GM12878 (cell line): ENCODE measurements around the gene KRTAP19-5. TPM values are rescaled to one million over a fixed set of nuclear protein-coding genes. Genes with fewer than 3 reads are reported as not detected.

ENCODE experiments used
- ATAC-seq: fragments of 200-7000 bp; cut with Tn5 transposase; 3 replicates; pipeline ENCODE4 v1.9.1; 2020; ENCODE audit warnings: mild to moderate bottlenecking, moderate library complexity
- Bru-seq: library from RNA; stranded (reverse); fragments of 400-500 nt; gene quantifications from one replicate; lab custom pipeline; 2021; lab: Mats Ljungman, UMichigan
- BruChase-seq, 2 experiments: library from RNA; stranded (reverse); fragments of 400-500 nt; gene quantifications; one replicate each; lab custom pipeline; 2021; lab: Mats Ljungman, UMichigan
- BruUV-seq: library from RNA; stranded (reverse); fragments of 400-500 nt; replicated peaks from 2 replicates; lab custom pipeline; 2021; lab: Mats Ljungman, UMichigan
- CTCF ChIA-PET: fragments of 300-600 bp; sonication (Branson Sonifier 250); formaldehyde crosslinking; extraction: SDS; loops from one replicate; lab custom pipeline; 2021; ENCODE audit warnings: inconsistent platforms; lab: Yijun Ruan, JAX
- POLR2A ChIA-PET: fragments of 350-600 bp; formaldehyde crosslinking; extraction: SDS; loops from one replicate; lab custom pipeline; 2021; ENCODE audit warnings: inconsistent platforms; lab: Charles Lee
- RAD21 ChIA-PET: fragments of 300-600 bp; sonication (Branson Sonifier 250); formaldehyde crosslinking; loops from one replicate; lab custom pipeline; 2023; ENCODE audit warnings: antibody characterized with exemption; ENCODE audit not compliant: unreplicated experiment; lab: Charles Lee
- SMC1A ChIA-PET: fragments of 300-600 bp; sonication (Branson Sonifier 250); formaldehyde crosslinking; loops from one replicate; lab custom pipeline; 2023; ENCODE audit not compliant: unreplicated experiment, uncharacterized antibody; lab: Charles Lee
- DNase-seq: peaks from one replicate; pipeline ENCODE4 v3.0.0-alpha.2; 2011; ENCODE audit warnings: low read depth, low spot score
- FAIRE-seq: peaks from 3 replicates; lab custom pipeline; 2011; peaks lifted over from hg19 to GRCh38; lab: Jason Lieb, UNC
- H2AFZ ChIP-seq: 2 replicates; pipeline ENCODE4 v1.6.0; 2011; ENCODE audit warnings: low read depth, low read length, control low read depth; ENCODE audit not compliant: control insufficient read depth
- H3K27ac ChIP-seq: 2 replicates; pipeline ENCODE4 v1.5.1; 2011; ENCODE audit warnings: control low read depth; ENCODE audit not compliant: control insufficient read depth, insufficient read depth
- H3K27me3 ChIP-seq, 2 experiments: replicated peaks in 1 of 2; 2 replicates each; pipeline versions ENCODE4 v1.6.0 to v1.6.1; 2011; ENCODE audit warnings: low read length in 1 of 2; ENCODE audit not compliant: control insufficient read depth in 2 of 2, insufficient read depth in 2 of 2
- H3K36me3 ChIP-seq, 2 experiments: 2 replicates each; pipeline ENCODE4 v1.5.1; 2011; ENCODE audit warnings: low read length in 1 of 2; ENCODE audit not compliant: control insufficient read depth in 2 of 2, insufficient read depth in 2 of 2
- H3K4me1 ChIP-seq: 2 replicates; pipeline ENCODE4 v1.6.1; 2011; ENCODE audit warnings: mild to moderate bottlenecking, low read length, moderate library complexity, mixed read lengths; ENCODE audit not compliant: control insufficient read depth, insufficient read depth
- H3K4me2 ChIP-seq: 2 replicates; pipeline ENCODE4 v1.6.0; 2011; ENCODE audit warnings: control low read depth; ENCODE audit not compliant: control insufficient read depth, insufficient read depth
- H3K4me3 ChIP-seq: fragments of 200-600 bp; sonication (generic); 2 replicates; pipeline ENCODE4 v1.5.1; 2016
- H3K79me2 ChIP-seq: 2 replicates; pipeline ENCODE4 v1.6.0; 2011; ENCODE audit warnings: low read length; ENCODE audit not compliant: control insufficient read depth, insufficient read depth
- H3K9ac ChIP-seq: 2 replicates; pipeline ENCODE4 v1.8.0; 2011; ENCODE audit warnings: low read length, control low read depth, mixed read lengths; ENCODE audit not compliant: control insufficient read depth, insufficient read depth
- H3K9me3 ChIP-seq: replicated peaks from 3 replicates; pipeline ENCODE4 v1.5.1; 2011; ENCODE audit warnings: mild to moderate bottlenecking, low read length; ENCODE audit not compliant: control insufficient read depth, insufficient read depth
- H4K20me1 ChIP-seq: 2 replicates; pipeline ENCODE4 v1.6.0; 2011; ENCODE audit not compliant: control insufficient read depth, insufficient read depth
- CREM ChIP-seq: IDR thresholded peaks from 2 replicates; pipeline ENCODE4 v1.6.1; 2014; ENCODE audit warnings: antibody characterized with exemption, low read depth
- IKZF1 ChIP-seq: fragments of 450-650 bp; conservative IDR thresholded peaks from 2 replicates; pipeline ENCODE4 v1.6.1; 2017; ENCODE audit warnings: antibody characterized with exemption, mild to moderate bottlenecking
- MTA2 ChIP-seq: fragments of 450-650 bp; IDR thresholded peaks from 2 replicates; pipeline ENCODE4 v1.6.1; 2016; ENCODE audit warnings: low read depth, mild to moderate bottlenecking, moderate library complexity
- RAD21 ChIP-seq: IDR thresholded peaks from 2 replicates; pipeline ENCODE4 v1.6.1; 2011; ENCODE audit warnings: mild to moderate bottlenecking, low read depth, low read length, moderate library complexity; ENCODE audit not compliant: insufficient read depth
- ZNF274 ChIP-seq: IDR thresholded peaks from one replicate; pipeline ENCODE4 v1.8.0; 2011; ENCODE audit not compliant: insufficient read length, insufficient read depth
- WGBS: methylation state at CpG from one replicate; pipeline ENCODE4 v1.1.6; 2016; ENCODE audit warnings: low lambda C conversion rate; ENCODE audit not compliant: insufficient replicate concordance, insufficient coverage; ENCODE audit errors: missing lambda C conversion rate; 5-methylcytosine and 5-hydroxymethylcytosine counted together
- in situ Hi-C: fragments of 300-500 bp; cut with MboI; formaldehyde crosslinking; loops from 9 replicates; pipeline ENCODE4 v1.14.3; 2018; ENCODE audit warnings: mixed read lengths
- intact Hi-C: fragments of 100-400 bp; cut with micrococcal nuclease; formaldehyde crosslinking; loops from one replicate; pipeline ENCODE4 v1.14.2; 2022; ENCODE audit not compliant: unreplicated experiment
- long read RNA-seq, 2 experiments: library from polyadenylated mRNA; unstranded; transcript quantifications; one replicate each; pipeline ENCODE4 v2.0.0, GENCODE V29; 2019 to 2020
- polyA minus RNA-seq, 3 experiments: library from RNA; depleted of rRNA, polyadenylated mRNA; stranded (reverse); fragments of >200 nt; gene quantifications; 2 replicates each; pipeline ENCODE4 v1.2.3, GENCODE V29; 2011
- polyA plus RNA-seq, 11 experiments: library from polyadenylated mRNA; depleted of rRNA in 4 of 11; unstranded in 6 of 11; stranded (reverse) in 5 of 11; fragments of >200 nt; fragmentation: Nextera tagmentation in 4 of 11; fragmentation: Illumina TruSeq in 1 of 11; extraction: Ambion mirVana in 4 of 11; extraction: Trizol in 1 of 11; gene quantifications; 1 replicate in 1 of 11; 2 replicates in 10 of 11; pipeline versions ENCODE4 v1.2.1 to v1.2.3, GENCODE V29; 2011 to 2016; ENCODE audit warnings: inconsistent platforms in 2 of 11, missing spikeins in 2 of 11, low read depth in 1 of 11
- total RNA-seq, 4 experiments: library from RNA; depleted of rRNA in 3 of 4; stranded (reverse); fragments of >200 nt in 3 of 4; fragmentation: Illumina TruSeq in 1 of 4; extraction: Trizol in 1 of 4; gene quantifications; 2 replicates each; pipeline versions ENCODE4 v1.2.1 to v1.2.3, GENCODE V29; 2013 to 2021
- TF ChIP-seq, protein P1 (sequence below): IDR thresholded peaks from 2 replicates; pipeline ENCODE4 v1.6.1; 2011; ENCODE audit warnings: borderline replicate concordance, low read depth, mild to moderate bottlenecking, moderate library complexity, low read length; ENCODE audit not compliant: insufficient read depth, poor library complexity, severe bottlenecking

Gene KRTAP19-5
- not detected in 2 replicates for total RNA-seq (2013; cell fraction: nucleolus; rRNA removed)
- total RNA-seq (2014; rRNA removed) (not detected in 2 replicates), total RNA-seq (2014; rRNA removed; fragmentation: Illumina TruSeq; extraction: Trizol) (not detected in 2 replicates), total RNA-seq (2021) (not detected in 2 replicates), polyA plus RNA-seq (2011; rRNA removed) (not detected in 2 replicates), polyA plus RNA-seq (2014; fragmentation: Illumina TruSeq; extraction: Trizol) (not detected in 2 replicates), polyA plus RNA-seq (2014; fragmentation: Nextera tagmentation; extraction: Ambion mirVana) (not detected), polyA plus RNA-seq (2014; rRNA removed) (not detected in 2 replicates), polyA plus RNA-seq (2016; fragmentation: Nextera tagmentation; extraction: Ambion mirVana) (not detected), polyA minus RNA-seq (2011; rRNA and poly(A)+ RNA removed) (1.2 TPM in 1 of 2 replicates, not detected in the other), Bru-seq, nascent RNA (not detected), BruChase-seq, experiment 1, labeled RNA remaining after a 6-hour chase (not detected), BruChase-seq, experiment 2, labeled RNA remaining after a 2-hour chase (not detected)
- not detected for polyA plus RNA-seq (2011; ENCODE audit: low read depth)
- polyA plus RNA-seq (2011; cell fraction: cytosol; rRNA removed), result not detected in 2 replicates
- not detected in 2 replicates for polyA plus RNA-seq (2011; cell fraction: nucleus; rRNA removed)
- polyA plus RNA-seq (2012), result not detected in 2 replicates
- not detected in 2 replicates for polyA minus RNA-seq (2011; cell fraction: cytosol; rRNA and poly(A)+ RNA removed)
- not detected in 2 replicates for polyA minus RNA-seq (2011; cell fraction: nucleus; rRNA and poly(A)+ RNA removed)
- long read RNA-seq, experiment 1, result 0 reads
- long read RNA-seq, experiment 2, result 0 reads

DNA sequence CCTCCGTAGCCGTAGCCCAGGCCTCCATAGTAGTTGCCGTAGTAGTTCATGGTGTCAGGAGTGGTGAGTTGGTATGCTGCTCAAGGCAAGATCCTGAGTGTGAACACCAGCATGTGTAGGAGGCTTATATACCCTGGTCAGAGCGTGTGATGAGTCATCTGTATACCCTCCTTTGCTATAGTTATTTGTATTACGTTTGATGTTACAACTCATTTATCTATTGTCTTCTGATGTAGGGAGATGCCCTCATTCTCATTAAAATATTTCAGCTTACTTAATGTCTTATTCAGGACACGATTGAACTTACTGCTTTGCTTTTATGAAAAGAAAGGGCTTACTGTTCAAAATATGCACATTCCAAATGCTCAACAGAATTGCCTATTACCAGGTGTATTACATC, at the start of gene KRTAP19-5:
Gene KRTAP19-5 (minus strand): TSS at position 101 of the 400 bp plus-strand sequence. CDS start 51 bp downstream, at position 50.
- ATAC-seq (no peak), FAIRE-seq (no peak), DNase-seq (no peak)
- Histone ChIP-seq H2AFZ (no peak within 1 kb of the TSS), H3K36me3 (no peaks in the 10 kb centered on the region), H3K4me2 (no peak within 1 kb of the TSS), H3K27me3 (no peaks in the 10 kb centered on the region), H3K4me3 (no peak within 1 kb of the TSS), H3K9ac (no peak within 1 kb of the TSS), H3K4me1 (no peaks in the 10 kb centered on the region), H3K9me3 (no peaks in the 10 kb centered on the region), H3K27ac (no peak within 1 kb of the TSS), H3K79me2 (no peaks in the 10 kb centered on the region), H4K20me1 (no peaks in the 10 kb centered on the region)
- intact Hi-C loops, result loop anchor here (10.0 kb wide), 1 partner anchor 57 kb away; the partner anchor contains the start of gene KRTAP15-1
- in situ Hi-C loops, result no loop called here
- WGBS, result 29% methylated on average over 6 of the region's 6 CpGs
- no TSS peak for BruUV-seq
- SMC1A ChIA-PET, result no interaction called here
- CTCF ChIA-PET, result no interaction called here
- TF ChIP-seq IKZF1, result no peak
- RAD21 ChIA-PET, result no interaction called here
- POLR2A ChIA-PET, result no interaction called here

DNA sequence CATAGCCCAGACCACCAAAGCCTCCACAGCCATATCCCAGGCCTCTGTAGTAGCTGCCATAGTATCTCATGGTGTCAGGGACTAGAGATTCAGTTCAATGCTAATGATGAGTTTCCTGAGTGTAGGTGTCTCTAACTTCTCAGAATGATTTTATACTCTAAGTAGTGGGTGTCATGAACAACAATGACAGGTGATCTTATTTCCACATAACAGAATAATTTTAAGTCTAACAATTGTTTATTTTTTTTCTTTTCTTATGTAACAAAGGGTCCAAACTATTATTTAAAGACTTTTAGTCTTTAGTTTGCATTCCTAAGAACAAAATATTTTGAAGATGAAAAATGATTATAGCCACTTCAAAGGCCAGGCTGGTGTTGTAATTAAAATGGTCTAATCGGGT, 39.8 kb upstream of the KRTAP19-5 start, which contains the start of gene KRTAP19-6:
Gene KRTAP19-6 (minus strand): TSS at position 101 of the 400 bp plus-strand sequence. CDS start 31 bp downstream, at position 70.
- SMC1A ChIA-PET, result no interaction called here
- Histone ChIP-seq H3K4me1 (no peaks in the 10 kb centered on the region), H2AFZ (no peak within 1 kb of the TSS), H4K20me1 (no peaks in the 10 kb centered on the region), H3K4me3 (no peak within 1 kb of the TSS), H3K27ac (no peak within 1 kb of the TSS), H3K27me3 (no peaks in the 10 kb centered on the region), H3K4me2 (no peak within 1 kb of the TSS), H3K36me3 (no peaks in the 10 kb centered on the region), H3K79me2 (no peaks in the 10 kb centered on the region), H3K9me3 (no peaks in the 10 kb centered on the region), H3K9ac (no peak within 1 kb of the TSS)
- TF ChIP-seq RAD21 (no peak), CREM (no peak), ZNF274 (no peak), MTA2 (no peak)
- TF ChIP-seq, protein P1, sequence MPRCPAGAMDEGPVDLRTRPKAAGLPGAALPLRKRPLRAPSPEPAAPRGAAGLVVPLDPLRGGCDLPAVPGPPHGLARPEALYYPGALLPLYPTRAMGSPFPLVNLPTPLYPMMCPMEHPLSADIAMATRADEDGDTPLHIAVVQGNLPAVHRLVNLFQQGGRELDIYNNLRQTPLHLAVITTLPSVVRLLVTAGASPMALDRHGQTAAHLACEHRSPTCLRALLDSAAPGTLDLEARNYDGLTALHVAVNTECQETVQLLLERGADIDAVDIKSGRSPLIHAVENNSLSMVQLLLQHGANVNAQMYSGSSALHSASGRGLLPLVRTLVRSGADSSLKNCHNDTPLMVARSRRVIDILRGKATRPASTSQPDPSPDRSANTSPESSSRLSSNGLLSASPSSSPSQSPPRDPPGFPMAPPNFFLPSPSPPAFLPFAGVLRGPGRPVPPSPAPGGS, result no peak
- intact Hi-C loops, result no loop called here
- BruUV-seq, result no TSS peak
- RAD21 ChIA-PET, result no interaction called here
- WGBS, result 0% methylated on average over 1 of the region's 1 CpG
- in situ Hi-C loops, result no loop called here
- DNase-seq (no peak), FAIRE-seq (no peak), ATAC-seq (no peak)
- CTCF ChIA-PET, result no interaction called here
- POLR2A ChIA-PET, result no interaction called here
